Aorta (tissue), 5 donors: Measurements from ENCODE around the gene NDUFB2. TPM values are rescaled to one million over a fixed set of nuclear protein-coding genes. Genes with fewer than 3 reads are reported as not detected.
A peak's percentile ranks its signal among the peaks of the same experiment; 100 is the strongest.
"Not testable (repeated sequence)": the region's sequence is repeated elsewhere in the genome, so short reads cannot be mapped to it uniquely, and the experiment has no call there.

Source experiments
- ATAC-seq: fragments of 200-7000 bp; cut with Tn5 transposase; one replicate; pipeline ENCODE4 v1.9.1; 2022; ENCODE audit warnings: moderate library complexity; ENCODE audit not compliant: low FRiP score
- DNase-seq, 2 donors: peaks; one replicate each; pipeline ENCODE4 v3.0.0-alpha.2; 2020
- H3K27ac ChIP-seq, 2 donors: one replicate each; pipeline ENCODE4 v1.5.1; 2013; ENCODE audit warnings: low read length in 2 of 2, mild to moderate bottlenecking in 2 of 2, moderate library complexity in 2 of 2, control low read depth in 1 of 2, inconsistent platforms in 1 of 2, low read depth in 1 of 2
- H3K27me3 ChIP-seq, 2 donors: one replicate each; pipeline ENCODE4 v1.6.1; 2013; ENCODE audit warnings: control low read depth in 1 of 2, low read length in 1 of 2, mild to moderate bottlenecking in 1 of 2, moderate library complexity in 1 of 2; ENCODE audit not compliant: insufficient read depth in 2 of 2, control insufficient read depth in 1 of 2
- H3K36me3 ChIP-seq, 2 donors: one replicate each; pipeline ENCODE4 v1.6.1; 2013; ENCODE audit warnings: control low read depth in 1 of 2, low read length in 1 of 2, mild to moderate bottlenecking in 1 of 2; ENCODE audit not compliant: insufficient read depth in 2 of 2, control insufficient read depth in 1 of 2
- H3K4me1 ChIP-seq, 2 donors: one replicate each; pipeline ENCODE4 v1.6.1; 2013; ENCODE audit warnings: low read length in 2 of 2, control low read depth in 1 of 2, mild to moderate bottlenecking in 1 of 2, moderate library complexity in 1 of 2; ENCODE audit not compliant: insufficient read depth in 2 of 2, control insufficient read depth in 1 of 2
- H3K4me3 ChIP-seq, 2 donors: one replicate each; pipeline ENCODE4 v1.5.1; 2013; ENCODE audit warnings: low read length in 2 of 2, control low read depth in 1 of 2, mild to moderate bottlenecking in 1 of 2
- H3K9me3 ChIP-seq: one replicate; pipeline ENCODE4 v1.6.1; 2013; ENCODE audit warnings: mild to moderate bottlenecking, low read length; ENCODE audit not compliant: control insufficient read depth
- WGBS, 2 donors: extraction: QIAGEN DNeasy Blood & Tissue Kit; methylation state at CpG; one replicate each; pipeline ENCODE4 v1.1.7; 2013; 5-methylcytosine and 5-hydroxymethylcytosine counted together
- intact Hi-C, 2 donors: fragments of 100-400 bp; cut with DNase I; formaldehyde crosslinking; loops; one replicate each; pipeline versions ENCODE4 v1.14.2 to v1.15.0; 2022
- polyA plus RNA-seq, 2 donors: library from polyadenylated mRNA; stranded (reverse); fragments of 200-250 nt; gene quantifications; one replicate each; pipeline ENCODE4 v1.2.3, GENCODE V29; 2013
- total RNA-seq, 2 donors: library from RNA; stranded (reverse); fragmentation: NEBNext Ultra II Directional; extraction: Animal tissue kit (Norgen Biotek cat#: 25700); gene quantifications; one replicate each; pipeline ENCODE4 v1.2.1, GENCODE V29; 2021
- donor health status: healthy with polysubstance abuse.
- donor health status: Bipolar disorder and iron deficiency.
- donor health status: DM: no; HTN: no; CAD: no.
- donor health status: DM: no; HTN: no; CAD: no.
- donor health status: DM: yes; HTN: yes; CAD: no.

The NDUFB2 gene
- total and polyA plus RNA-seq, 4 donors, result 106 to 615 (median 175) TPM

DNA sequence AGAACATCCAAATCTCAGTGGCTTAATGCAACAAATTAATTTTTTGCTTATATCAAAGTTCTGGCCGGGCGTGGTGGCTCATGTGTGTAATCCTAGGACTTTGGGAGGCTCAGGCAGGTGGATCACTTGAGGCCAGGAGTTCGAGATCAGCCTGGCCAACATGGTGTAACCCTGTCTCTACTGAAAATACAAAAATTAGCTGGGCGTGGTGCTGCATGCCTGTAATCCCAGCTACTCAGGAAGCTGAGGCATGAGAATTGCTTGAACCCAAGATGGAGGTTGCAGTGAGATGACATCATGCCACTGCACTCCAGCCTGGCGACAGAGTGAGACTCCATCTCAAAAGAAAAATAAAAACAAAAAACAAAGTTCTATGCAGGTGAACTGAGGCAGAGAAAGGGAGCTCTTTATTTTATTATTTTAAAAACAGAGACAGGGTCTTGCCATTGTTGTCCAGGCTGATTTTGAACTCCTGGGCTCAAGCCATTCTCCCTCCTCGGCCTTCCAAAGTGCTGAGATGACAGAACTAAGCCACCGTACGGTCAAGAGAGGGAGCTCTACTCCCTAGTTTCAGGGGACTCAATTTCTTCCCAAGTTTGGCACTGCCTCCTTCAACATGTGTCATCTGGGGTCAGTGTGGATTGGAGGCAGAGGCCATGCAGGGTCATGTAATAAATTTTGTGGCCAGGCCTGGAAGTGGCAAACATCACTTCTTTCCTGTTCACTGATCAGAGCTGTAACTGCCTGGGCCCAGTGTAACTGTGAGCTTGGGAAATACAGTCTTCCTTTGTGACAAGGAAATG lies 21.4 kb upstream of the NDUFB2 start:
- Histone ChIP-seq H3K4me1 (no peaks in the 10 kb centered on the region), H3K36me3 (peaks cover 0 to 3% of the 10 kb centered on the region in 2 donors), H3K27me3 (no peaks in the 10 kb centered on the region), H3K27ac (no peak overlapping the region), H3K9me3 (no peaks in the 10 kb centered on the region), H3K4me3 (no peak overlapping the region)
- DNase-seq (no peak), ATAC-seq (peak; percentile 64)
- 55 to 57% methylated on average over 8 of the region's 8 CpGs for WGBS, 2 donors
- intact Hi-C loops, result loop anchor here in 1 of 2 donors (5.0 kb wide), 1 partner anchor 337 kb away; the partner anchor contains the start of gene MRPS33

DNA sequence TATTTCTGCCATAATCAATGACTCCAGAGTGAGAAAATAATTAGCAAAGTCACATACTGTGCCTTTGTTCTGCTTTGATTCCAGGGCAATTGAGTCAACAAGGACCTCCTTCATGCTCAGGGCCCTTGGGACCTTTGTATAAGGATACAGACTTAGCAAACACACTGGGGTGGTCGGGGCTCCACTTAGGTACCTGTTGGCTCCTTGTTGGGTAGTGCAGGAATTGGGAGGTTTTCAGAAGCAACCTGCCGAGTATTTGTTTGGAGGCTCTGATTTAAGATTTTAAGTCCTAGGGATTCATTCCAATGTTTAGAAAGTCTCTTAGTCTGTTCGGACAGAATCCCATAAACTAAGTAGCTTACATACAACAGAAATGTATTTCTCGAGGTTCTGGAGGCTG lies 20.8 kb upstream of the NDUFB2 start:
- 71 to 80% methylated on average over 4 of the region's 4 CpGs for WGBS, 2 donors
- Histone ChIP-seq H3K27me3 (no peaks in the 10 kb centered on the region), H3K4me3 (no peak overlapping the region), H3K27ac (no peak overlapping the region), H3K4me1 (no peaks in the 10 kb centered on the region), H3K9me3 (no peaks in the 10 kb centered on the region), H3K36me3 (peaks cover 0 to 3% of the 10 kb centered on the region in 2 donors)
- ATAC-seq (no peak), DNase-seq (no peak)
- intact Hi-C loops, result no loop called here

DNA sequence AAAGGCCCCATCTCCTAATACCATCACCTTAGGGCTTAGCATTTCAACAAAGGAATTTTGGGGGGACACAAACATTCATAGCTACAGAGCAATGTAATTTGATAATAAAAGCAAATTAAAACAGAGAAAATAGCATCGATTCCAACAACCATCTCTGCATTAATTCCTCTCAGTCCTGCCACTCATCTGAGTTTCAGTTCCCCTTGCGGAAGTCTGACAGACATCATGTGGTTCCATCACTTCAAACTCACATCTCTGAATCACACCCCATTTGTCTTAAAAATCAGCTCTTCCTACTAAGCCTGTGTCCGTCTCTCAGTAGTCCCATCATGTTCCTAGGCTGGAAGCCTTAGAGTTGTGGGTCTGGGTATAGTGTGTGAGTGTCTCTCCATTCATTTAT lies 20.2 kb upstream of the NDUFB2 start:
- 88 to 94% methylated on average over 3 of the region's 3 CpGs for WGBS, 2 donors

DNA sequence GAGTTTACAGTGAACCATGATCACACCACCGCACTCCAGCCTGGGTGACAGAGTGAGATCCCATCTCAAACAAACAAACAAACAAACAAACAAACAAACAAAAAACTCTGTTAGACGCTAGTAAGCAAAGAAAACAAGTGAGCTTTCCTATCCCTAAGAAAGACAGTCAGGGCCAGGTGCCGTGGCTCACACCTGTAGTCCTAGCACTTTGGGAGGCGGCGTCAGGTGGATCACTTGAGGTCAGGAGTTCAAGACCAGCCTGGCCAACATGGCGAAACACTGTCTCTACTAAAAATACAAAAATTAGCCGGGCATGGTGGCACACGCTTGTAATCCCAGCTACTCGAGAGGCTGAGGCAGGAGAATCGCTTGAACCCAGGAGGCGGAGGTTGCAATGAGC lies 19.6 kb upstream of the NDUFB2 start:
- ATAC-seq, H3K9me3 ChIP-seq, DNase-seq, intact Hi-C loops, H3K4me3 ChIP-seq, H3K36me3 ChIP-seq, H3K27ac ChIP-seq, H3K27me3 ChIP-seq, H3K4me1 ChIP-seq: not testable (repeated sequence)
- 92 to 95% methylated on average over 11 of the region's 11 CpGs for WGBS, 2 donors

More for the DNA sequence above, 20.2 kb upstream of the NDUFB2 start:
- Histone ChIP-seq H3K4me3 (no peak overlapping the region), H3K4me1 (no peaks in the 10 kb centered on the region), H3K9me3 (no peaks in the 10 kb centered on the region), H3K27me3 (no peaks in the 10 kb centered on the region), H3K36me3 (peaks cover 0 to 6% of the 10 kb centered on the region in 2 donors), H3K27ac (no peak overlapping the region)
- intact Hi-C loops, result no loop called here
- DNase-seq (no peak), ATAC-seq (no peak)

DNA sequence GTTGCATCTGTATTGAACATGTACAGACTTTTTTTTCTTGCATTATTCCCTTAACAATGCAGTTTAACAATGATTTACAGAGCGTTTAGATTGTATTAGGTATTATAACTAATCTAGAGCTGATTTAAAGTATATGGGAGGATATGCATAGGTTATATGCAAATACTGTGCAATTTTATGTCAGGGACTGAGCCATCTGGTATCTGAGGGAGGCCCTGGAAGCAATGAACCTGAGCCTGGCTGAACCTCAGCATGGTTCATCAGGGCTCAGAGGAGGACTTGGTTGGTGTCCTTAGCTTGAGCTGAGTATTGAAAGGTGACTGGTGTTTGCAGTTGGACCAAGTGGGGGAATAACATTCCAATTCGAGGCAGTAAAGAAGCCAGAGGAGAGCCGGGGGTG lies 19.0 kb upstream of the NDUFB2 start:
- intact Hi-C loops, result no loop called here
- DNase-seq (no peak), ATAC-seq (no peak)
- WGBS, 2 donors, result 88 to 89% methylated on average over 3 of the region's 3 CpGs
- Histone ChIP-seq H3K9me3 (no peaks in the 10 kb centered on the region), H3K27me3 (no peaks in the 10 kb centered on the region), H3K27ac (no peak overlapping the region), H3K4me1 (no peaks in the 10 kb centered on the region), H3K4me3 (no peak overlapping the region), H3K36me3 (peaks cover 4 to 6% of the 10 kb centered on the region in 2 donors)

DNA sequence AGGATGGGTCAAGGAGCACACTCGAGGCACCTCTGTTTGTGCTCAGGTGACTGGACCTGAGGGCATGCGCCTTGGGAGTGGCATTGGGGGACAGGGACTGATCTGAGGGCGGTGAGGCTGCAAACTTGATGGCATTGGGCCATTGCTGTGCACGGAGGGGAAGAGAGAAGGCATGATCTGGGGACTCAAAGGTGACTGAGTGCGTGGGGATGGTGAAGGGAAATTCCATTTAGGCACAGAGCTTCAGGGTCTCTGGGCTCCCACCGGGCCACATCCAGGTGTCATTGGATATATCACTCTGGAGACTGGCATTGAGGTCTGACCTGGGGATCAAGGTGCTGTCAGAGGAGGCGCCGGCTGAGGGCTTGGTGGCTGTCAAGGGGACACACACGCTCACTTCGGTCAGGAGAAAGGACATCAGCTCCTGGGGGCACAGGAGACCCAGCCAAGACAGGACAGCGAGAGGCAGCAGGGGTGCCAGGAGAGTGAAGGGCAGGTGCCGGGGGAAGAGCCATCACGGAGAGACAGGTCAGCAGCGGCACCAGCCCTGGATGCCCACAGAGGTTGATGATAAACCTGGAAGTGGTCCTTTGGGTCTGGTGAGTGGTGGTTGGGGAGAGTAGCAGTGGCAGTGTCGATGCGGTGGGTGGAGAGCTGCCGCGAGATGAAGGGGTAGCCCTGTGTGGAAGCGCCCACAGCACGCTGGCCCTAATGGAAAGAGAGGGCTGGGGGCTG lies 18.3 kb upstream of the NDUFB2 start:
- intact Hi-C loops, result no loop called here
- Histone ChIP-seq H3K36me3 (peaks cover 4 to 6% of the 10 kb centered on the region in 2 donors), H3K4me3 (no peak overlapping the region), H3K27me3 (no peaks in the 10 kb centered on the region), H3K9me3 (no peaks in the 10 kb centered on the region), H3K27ac (no peak overlapping the region), H3K4me1 (no peaks in the 10 kb centered on the region)
- ATAC-seq (no peak), DNase-seq (peak in 1 of 2 donors; percentile 72)
- WGBS, 2 donors, result 94% methylated on average over 20 of the region's 20 CpGs

DNA sequence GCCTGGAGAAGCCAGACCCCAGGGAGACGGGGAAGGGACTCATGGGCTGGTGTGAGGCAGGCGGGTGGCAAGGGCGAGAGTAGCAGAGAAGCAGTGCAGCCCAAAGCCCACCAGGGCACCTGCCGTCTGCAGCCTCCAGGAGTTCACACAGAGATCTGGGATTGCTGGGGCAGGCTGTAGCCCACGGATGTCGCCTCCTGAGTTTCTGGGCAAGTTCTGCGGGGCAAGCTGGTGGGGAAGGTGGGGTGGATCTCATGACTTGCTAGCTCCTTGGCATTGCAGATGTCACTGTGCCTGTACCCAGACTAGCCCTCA lies 17.7 kb upstream of the NDUFB2 start:
- H3K4me3 ChIP-seq, result no peak overlapping the region
- peaks cover 4 to 6% of the 10 kb centered on the region in 2 donors for H3K36me3 ChIP-seq
- 86 to 91% methylated on average over 7 of the region's 7 CpGs for WGBS, 2 donors
- no peaks in the 10 kb centered on the region for H3K9me3 ChIP-seq
- H3K27ac ChIP-seq, result no peak overlapping the region
- peak in 1 of 2 donors; percentile 59 for DNase-seq
- H3K4me1 ChIP-seq, result no peaks in the 10 kb centered on the region
- no peaks in the 10 kb centered on the region for H3K27me3 ChIP-seq
- no peak for ATAC-seq
- intact Hi-C loops, result no loop called here

DNA sequence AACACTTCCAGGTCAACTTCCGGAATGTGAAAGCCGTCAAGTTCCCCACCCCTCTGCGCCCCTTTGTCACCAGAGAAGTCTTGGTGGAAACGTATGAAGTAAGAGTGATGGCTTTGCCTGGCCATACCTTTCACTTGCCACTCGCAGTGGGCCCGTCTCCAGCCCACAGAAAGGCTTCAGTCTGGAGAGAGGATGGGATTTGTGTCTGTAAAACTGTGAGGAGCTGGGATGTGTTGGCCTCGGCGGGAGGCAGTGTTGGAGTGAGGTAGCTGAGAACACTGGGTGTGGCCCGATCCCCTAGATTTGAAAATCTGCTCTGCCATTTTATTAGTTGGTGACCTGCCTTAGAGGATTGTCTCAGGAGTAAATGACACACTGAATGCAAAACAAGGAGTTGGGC lies 17.3 kb upstream of the NDUFB2 start:
- Histone ChIP-seq H3K27me3 (no peaks in the 10 kb centered on the region), H3K9me3 (no peaks in the 10 kb centered on the region), H3K4me1 (no peaks in the 10 kb centered on the region), H3K4me3 (no peak overlapping the region), H3K36me3 (peaks cover 4 to 6% of the 10 kb centered on the region in 2 donors), H3K27ac (no peak overlapping the region)
- intact Hi-C loops, result no loop called here
- WGBS, 2 donors, result 91 to 94% methylated on average over 9 of the region's 9 CpGs
- DNase-seq, result no peak
- no peak for ATAC-seq

DNA sequence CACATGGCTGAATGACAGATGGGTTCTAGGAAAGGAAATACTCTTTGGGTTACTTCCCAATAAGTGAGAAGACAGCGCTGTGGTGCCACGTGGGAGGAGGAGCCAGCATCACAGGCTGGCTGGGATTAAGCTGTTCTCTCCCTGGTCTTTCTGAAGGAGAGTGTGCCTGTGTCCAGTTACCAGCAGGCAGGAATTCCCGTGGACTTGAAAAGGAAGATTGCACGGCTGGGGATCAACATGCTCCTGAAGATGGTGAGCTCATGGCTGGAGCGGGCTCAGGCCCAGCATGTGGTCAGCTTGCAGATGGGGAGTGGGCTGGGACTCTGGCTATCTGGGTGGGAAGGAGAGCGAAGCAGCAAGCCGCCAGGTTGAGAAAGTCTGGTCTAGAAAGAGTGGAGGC lies 15.6 kb upstream of the NDUFB2 start:
- Histone ChIP-seq H3K4me1 (no peaks in the 10 kb centered on the region), H3K9me3 (no peaks in the 10 kb centered on the region), H3K27me3 (no peaks in the 10 kb centered on the region), H3K4me3 (no peak overlapping the region), H3K36me3 (peaks cover 4 to 8% of the 10 kb centered on the region in 2 donors), H3K27ac (no peak overlapping the region)
- 90% methylated on average over 7 of the region's 7 CpGs for WGBS, 2 donors
- intact Hi-C loops, result no loop called here
- DNase-seq (no peak), ATAC-seq (no peak)
